Ureter (tissue), 1 donor: ENCODE data around the gene KLHL34. TPM values are rescaled to one million over a fixed set of nuclear protein-coding genes. Genes with fewer than 3 reads are reported as not detected.

Source experiments
- DNase-seq: peaks from one replicate; pipeline ENCODE4 v3.0.0-alpha.2; 2020; ENCODE audit warnings: low spot score
- total RNA-seq: library from RNA; stranded (reverse); gene quantifications from one replicate; pipeline ENCODE4 v1.2.4, GENCODE V29; 2023
- donor health status: DM: yes; HTN: yes; CAD: no.

The KLHL34 gene, protein sequence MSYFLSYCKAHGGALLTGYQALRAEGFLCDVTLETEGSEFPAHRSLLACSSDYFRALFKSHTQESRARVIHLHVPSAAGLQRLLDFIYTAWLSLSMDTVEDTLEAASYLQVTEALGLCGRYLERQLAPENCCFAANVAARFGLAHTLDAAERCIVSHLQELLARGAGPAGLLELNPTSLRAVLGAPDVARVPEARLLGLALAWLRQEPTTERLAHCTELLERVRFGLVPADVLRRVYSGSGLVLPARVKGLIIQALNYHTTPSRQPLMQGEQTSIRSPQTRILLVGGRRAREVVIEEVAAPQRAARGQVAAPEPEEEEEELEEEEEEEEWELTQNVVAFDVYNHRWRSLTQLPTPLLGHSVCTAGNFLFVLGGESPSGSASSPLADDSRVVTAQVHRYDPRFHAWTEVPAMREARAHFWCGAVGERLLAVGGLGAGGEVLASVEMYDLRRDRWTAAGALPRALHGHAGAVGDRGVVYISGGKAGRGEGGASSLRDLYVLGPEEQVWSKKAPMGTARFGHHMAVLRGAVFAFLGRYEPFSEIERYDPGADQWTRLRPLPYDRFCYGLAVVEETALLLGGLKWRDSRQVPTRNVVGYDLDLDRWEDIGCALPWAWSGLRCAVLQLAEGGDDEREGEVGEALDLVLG
- total RNA-seq: not detected

DNA sequence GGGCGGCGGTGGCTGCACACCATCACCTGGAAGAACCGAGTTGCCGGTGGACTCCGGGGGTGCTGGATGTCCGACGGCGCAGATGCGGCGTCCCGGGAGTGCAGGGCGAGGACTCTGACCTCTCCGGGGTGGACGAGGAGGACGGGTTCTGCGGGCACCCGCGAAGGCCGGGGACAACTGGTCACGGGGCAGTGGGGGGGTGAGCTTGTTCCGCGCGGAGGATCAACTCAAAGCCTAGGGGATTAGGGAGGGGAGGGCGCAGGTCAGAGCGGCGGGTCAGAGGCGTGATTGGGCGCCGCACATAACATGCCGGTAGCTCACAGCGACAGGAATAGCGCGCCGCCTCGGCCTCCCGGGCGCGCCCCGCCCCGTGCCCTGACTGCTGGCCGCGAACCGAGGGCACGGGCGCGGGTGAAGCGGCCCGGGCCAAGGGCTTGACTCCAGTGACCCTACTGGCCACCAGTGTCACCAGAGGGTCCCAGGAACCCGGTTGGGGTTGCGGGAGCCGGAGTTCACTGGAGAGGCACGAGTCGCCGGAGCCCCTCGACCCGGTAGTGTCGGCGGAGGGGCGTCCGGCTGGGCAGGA is at the start of gene KLHL34:
Gene KLHL34 (minus strand): TSS at position 179 of the 586 bp plus-strand sequence. CDS start 542 bp downstream, outside the sequence.
- DNase-seq: no peak

DNA sequence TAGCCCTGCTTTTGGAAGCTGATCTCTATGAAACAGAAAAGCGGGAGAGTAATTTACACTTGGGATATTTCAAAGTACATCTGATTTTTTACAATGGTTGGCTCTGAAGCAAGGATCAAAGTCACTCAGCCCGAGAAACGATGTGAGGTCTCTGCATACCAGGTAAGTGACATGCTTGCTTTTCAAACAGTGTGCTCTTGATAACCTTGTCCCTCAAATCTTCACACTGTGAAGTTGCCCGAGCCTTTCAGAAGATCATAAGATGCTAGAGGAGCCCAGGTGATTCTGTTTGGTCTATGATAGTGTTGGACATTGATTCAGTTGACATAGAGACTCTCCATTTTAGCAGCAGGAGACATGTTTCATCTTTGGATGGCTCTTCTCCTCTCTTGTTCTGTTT is 47.1 kb upstream of the KLHL34 start:
- DNase-seq: no peak

DNA sequence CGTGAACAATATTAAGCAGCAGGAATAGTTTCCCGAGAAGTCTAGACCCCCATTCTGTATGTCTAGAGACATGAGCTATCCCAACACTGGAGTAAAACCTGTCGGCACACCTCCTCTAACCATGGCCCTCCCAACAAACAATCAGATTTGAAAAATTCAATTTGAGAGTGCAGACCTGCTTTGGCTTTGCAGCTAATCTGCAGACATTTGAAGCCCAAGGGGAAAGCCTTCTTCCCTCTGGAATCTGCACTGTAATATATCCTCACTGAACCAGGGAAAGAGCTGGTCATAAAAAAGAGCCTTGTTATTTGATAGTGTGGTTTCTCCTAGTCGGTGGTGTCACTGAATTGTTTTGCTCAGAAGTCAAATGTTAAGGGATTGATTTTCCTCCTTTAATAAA is 44.6 kb upstream of the KLHL34 start:
- DNase-seq: no peak

DNA sequence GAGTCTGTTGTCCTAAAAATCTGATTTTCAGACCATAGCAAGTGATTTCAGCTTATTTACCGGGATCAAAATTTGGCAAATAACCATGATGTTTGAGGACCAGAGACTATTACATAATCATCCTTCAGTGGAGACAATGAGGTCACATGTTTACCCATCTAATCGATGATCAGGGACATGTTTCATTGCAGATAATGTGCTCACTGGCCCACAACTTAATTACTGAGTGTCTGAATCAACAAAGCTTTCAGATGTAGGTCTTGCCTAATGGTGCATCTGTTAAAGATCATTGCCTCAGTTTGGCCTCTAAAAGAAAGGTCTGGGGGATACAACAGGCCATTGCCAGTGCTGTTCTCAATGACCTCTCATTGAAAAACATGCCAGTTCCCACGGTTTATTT is 42.8 kb upstream of the KLHL34 start:
- no peak for DNase-seq

DNA sequence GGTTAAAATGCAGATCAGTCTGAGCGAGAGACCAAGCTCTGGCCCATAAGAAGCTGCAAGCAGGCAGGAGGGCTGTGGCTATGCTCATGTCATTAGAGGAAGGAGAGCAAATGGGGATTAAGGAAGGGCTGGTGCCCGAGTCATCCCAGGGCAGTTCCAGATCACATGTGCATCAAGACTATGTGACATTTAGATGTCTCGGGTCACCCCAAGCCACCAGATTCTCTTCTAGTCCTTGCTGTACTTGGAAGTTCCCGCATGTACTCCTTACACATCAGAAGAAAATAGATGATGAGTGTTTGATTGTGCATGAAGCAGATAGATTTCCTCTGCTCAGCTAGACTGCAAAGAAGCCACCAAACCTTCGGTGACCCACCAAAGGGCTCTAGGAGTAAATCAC is 42.1 kb upstream of the KLHL34 start:
- no peak for DNase-seq

DNA sequence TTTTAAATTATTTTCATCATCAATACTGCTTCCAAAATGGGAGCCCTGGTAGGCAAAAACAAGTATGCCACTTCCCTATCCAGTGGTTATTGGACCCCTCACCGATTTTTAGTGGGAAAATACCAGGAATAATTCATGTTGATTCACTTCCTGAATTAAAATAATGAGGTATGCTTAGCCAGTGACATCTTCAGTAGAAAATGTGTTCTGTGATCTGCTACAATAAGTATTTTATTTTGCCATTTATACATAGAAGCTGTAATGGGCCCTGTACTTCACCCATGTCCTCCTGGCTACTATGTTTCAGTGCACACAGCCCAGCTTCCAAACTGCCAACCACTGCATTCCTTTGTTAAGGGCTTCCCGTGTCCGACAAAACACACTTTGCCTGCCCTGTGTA is 41.0 kb upstream of the KLHL34 start:
- no peak for DNase-seq

DNA sequence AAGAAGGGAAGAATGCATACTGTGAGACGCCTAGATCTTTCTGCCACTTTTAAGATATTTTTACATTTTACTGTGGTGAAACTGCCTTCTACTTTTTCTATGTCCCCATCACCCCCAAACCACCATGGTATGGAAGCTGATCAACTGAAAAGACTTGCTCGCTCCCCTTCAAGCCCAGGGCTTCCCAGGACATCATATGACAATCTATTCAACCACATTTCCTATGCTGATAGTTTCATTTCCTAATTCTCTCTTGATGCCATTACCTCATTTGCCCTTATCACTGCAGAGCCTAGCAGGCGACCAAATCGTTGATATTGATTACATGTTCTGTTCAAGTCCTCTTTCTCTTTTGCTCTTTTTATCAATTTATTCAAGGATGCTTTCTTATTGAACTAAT is 40.1 kb upstream of the KLHL34 start:
- no peak for DNase-seq

DNA sequence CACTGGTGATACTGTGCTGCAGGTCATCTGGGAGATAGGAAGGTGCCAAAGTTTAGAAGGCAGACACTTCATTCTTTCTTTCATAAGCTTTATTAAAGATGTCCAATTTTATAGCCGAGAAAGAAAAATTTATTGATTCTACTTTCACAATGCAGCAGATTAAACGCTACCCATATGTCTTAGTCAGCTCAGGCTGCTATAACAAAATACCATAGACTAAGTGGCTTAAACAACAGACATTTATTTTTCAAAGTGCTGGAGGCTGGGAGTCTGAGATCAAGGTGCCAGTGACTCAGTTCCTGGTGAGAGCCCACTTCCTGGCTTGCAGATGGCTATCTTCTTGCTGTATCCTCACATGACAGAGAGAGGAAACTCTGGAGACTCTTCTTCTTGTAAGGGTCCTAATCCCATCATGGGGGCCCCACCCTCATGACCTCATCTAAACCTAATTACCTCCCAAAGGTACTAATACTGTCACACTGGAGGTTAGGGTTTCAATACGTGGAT is 33.4 kb upstream of the KLHL34 start:
- no peak for DNase-seq

DNA sequence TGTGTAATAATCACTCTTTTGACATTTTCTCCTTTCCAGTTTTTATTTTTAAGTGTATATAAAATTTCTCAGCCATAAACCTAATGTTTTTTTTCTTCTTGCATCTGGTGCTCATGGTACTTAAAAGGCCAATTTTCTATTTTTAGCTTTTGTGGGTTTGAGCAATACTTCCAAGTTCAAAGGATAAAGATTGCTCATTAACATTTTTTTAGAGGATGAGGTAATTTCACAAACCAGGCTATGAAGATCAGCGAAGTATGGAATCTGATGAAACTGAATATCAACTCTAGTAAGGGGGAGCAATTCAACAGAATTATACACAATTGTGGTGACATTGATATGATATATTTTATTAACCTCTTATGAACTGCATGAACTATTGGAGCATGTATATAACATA is 25.8 kb upstream of the KLHL34 start:
- DNase-seq: no peak

DNA sequence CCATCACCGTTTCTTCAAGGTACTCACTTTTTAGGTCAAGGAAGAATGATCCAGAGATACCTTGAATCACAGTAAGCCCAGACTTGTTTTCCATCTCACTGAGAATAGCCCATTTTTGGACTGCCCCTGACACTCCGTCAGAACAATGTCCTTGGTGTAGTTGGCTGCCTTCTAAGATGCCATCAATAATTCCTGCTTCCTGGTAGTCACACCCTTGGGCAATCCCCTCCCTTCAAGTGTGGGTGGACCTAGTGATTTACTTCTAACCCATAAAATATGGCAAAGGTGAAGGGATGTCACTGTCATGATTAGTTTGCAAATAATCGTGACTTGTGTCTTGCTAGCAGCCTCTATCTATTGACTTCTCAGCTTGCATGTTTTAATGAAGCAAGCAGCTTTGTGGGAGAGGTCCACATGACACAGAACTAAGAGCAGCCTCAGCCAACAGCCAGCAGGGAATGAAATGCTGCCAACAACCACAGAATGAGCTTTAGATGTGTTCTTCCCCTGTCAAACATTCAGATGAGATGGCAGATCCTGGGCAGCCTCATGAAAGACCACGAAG is 20.0 kb upstream of the KLHL34 start:
- DNase-seq: no peak

DNA sequence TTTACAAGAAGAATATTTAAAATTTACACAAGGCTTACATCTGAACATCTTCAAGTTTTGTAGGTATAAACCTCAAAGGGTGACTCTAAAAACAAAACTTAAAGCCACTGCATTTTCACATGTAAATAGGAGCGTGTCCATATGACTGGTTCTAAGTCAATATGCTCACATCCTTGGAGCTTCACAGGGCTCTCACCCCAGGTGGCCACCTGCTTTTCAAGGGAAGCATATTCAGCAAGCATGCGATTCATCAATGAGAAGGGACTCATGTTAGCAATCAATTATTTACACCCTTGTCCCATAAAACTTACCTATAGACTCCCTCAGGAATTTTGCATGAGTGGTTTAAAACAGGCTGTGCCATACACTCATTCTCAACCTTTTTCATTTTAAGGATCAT is 17.8 kb upstream of the KLHL34 start:
- no peak for DNase-seq

DNA sequence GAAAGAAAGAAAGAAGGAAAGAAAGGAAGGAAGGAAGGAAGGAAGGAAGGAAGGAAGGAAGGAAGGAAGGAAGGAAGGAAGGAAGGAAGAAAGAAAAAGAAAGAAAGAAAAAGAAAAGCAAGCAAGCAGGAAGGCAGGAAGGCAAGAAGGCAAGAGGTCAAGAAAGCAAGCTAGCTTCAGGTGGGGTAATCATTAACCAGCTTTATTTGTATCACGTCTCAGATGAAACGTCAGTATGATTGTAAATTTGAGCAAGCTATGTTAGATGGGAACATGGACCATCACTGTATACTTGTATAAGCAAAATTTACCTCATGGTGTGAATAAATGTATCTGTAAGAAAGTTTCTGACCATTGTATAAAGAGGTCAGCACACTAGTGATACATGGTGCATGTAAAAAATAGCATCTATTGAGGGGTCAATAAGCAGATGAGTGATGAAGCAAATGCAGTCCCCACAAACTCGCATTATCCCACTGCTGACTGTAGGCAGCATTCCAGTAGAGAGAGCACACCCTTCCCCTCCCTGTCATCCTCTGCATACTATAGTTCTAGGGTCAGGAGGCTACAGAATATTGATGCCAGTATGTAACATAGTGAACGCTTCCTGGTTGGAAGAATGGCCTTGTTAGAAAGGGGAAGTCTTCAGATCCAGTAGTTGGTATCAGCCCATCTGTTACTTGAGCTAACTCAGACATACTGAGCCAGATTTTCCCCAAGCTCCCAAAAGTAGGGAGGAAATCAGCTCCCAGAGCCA is 16.5 kb upstream of the KLHL34 start:
- no peak for DNase-seq

DNA sequence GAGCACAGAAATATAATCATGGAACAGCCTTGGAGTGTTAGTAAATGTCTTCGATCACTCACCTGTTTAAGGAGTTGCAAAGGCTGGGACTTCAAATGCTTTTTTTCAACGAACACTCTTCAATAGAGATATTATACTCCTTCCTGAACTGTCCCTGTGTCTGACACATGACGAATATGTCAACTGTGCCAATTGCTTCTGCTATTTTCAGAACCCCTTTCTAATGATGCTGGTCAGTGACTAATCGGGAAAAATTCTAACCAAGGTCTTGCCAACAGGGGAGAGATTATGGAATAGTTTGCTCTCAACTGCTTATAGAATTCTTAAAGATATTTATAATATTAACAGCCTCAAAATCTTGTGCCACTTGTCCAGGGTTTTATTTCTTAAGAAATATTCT is 8.5 kb upstream of the KLHL34 start:
- no peak for DNase-seq

DNA sequence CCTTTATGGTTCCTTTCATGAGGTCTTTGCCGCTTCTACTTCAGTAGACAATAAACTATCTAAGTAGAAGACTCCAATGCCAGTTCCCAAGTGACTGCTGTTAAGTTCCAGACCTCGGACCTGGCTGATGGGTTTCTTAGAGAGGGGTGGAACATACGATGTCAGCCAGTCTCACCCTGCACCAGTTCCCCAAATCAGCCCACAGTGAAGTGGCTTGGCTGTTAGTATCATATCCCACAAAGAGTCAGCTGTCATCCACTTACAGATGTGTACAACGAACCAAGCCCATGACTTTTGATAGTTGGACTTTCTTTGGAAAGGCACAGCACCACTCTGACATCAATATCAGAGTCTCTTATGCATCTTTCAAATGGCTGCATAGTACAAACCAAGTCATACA is 8.1 kb upstream of the KLHL34 start:
- no peak for DNase-seq

DNA sequence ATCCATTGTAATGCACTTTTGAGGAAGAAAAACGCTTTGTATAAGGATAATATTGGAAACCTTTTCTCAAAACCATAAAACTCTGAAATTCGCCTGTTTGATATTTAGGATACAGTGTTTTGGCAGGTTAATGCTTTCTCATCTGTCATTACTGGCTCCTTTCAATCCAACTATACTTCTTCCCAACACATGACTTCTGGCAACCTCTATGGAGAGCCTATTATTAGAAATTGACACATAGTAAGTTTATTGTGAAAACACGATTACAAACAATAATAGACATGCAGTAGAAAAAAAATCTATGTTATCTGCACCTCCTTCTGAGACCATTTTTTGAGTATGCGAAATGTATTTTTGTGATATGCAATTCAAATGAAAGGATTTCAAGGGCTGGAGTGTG is 4.6 kb upstream of the KLHL34 start:
- no peak for DNase-seq

DNA sequence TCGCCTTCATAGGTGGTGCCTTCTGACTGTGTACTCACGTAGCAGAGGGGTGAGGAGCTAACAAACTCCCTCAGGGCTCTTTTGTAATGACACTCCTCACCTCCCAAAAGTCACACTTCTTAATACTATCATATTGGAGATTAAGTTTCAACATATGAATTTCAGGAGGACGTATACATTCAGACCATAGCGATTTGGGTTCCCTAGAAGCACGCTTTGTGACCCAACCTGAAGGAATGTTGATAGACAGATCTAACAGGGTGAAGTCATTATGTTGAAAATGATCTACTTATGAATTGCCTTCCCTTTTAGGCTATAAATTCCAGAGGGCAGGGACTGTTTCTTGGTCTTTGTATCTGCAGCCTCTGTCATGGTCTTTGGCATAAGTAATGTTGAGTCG is 3.2 kb upstream of the KLHL34 start:
- no peak for DNase-seq

DNA sequence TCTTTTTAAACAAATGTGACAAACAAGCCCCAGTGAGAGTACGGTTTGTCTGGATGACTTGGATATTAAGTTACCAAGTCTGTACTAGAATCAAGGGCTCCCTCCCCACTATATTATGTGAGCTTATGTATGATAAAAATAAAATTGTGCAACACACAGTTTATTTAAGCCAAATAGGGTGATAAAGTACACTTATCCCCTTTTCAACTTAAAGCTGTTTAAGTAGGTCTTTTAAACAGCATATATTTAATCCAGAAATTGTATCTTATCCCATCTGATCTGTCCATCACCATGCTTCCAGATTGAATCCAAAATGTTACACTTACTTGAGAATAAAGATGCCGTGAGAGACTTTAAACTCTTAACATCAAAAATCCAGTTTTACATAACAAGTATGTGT is 2.0 kb upstream of the KLHL34 start:
- DNase-seq: no peak

DNA sequence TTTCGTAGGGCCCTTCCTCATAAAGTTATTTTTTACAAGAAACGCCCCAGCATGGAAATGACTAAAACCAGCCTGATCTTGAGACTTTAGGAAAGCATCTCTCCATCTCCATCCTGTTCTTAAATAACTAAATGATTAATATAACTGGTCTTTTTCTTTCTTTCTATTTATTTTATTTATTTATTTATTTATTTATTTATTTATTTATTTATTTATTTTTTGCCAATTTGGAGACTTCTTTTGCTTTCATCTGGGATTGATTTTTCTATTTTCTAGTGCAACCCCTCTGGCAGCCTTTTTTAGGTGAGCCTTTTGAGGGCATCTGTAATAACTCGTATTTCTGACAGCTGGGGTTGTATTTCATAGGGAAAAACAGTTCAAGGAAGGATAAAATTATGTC is 1.2 kb upstream of the KLHL34 start:
- no peak for DNase-seq

DNA sequence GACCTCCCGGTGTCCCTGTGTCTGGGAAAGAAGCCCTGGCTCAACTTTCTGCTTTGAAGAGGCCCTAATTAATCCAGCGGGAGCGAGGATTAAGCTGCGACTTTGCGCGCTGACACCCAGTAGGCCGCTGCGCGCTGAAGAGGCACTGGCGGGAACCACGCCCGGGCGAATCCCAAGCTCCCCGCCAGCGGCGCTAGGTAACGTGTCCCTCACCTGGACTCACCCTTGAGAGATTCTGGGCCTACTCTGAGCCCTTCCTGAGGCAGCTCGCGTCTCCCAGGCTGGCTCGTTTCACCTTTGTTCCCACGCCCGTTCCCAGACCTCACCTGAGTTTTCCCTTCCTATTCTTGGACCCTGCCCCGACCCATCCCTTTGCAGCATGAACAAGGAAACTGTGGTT is 616 bp upstream of the KLHL34 start:
- DNase-seq: no peak

DNA sequence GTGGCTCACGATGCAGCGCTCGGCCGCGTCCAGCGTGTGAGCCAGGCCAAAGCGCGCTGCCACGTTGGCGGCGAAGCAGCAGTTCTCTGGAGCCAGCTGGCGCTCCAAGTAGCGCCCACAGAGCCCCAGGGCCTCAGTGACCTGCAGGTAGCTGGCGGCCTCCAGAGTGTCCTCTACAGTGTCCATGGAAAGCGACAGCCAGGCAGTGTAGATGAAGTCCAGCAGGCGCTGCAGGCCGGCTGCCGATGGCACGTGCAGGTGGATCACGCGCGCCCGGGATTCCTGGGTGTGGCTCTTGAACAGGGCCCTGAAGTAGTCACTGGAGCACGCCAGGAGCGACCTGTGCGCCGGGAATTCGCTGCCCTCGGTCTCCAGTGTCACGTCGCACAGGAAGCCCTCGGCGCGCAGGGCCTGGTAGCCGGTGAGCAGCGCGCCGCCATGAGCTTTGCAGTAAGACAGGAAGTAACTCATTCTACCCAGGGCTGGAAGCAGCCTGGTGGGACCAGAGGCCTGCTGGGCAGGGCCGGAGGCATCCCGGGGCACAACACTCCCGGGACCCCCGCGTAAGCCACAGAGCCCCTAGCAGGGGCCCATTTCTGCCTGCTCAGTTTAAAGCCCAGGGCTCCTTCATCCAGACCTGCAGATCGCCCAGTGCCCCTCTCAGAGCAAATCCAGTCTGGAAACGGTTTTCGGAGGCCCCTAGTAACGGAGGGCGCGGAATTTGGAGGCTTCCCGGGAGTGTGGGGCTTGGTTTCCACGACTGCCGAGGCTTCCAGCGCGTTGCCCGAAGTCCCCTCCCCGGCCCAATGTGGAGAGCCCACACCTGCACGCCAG is 595 bp downstream of the KLHL34 start:
- DNase-seq: no peak
